SKM-1 (cell line): ENCODE measurements around the gene ARHGEF4.
"Not testable (repeated sequence)": the region's sequence is repeated elsewhere in the genome, so short reads cannot be mapped to it uniquely, and the experiment has no call there.

Experiments
- DNase-seq: peaks from one replicate; lab custom pipeline; 2025; ENCODE audit not compliant: unreplicated experiment; lab: John Stamatoyannopoulos, UW

ARHGEF4 gene

GRCh38 chr2:130882111-130882690 lies 45.5 kb downstream of the ARHGEF4 start:
- no peak for DNase-seq

DNA sequence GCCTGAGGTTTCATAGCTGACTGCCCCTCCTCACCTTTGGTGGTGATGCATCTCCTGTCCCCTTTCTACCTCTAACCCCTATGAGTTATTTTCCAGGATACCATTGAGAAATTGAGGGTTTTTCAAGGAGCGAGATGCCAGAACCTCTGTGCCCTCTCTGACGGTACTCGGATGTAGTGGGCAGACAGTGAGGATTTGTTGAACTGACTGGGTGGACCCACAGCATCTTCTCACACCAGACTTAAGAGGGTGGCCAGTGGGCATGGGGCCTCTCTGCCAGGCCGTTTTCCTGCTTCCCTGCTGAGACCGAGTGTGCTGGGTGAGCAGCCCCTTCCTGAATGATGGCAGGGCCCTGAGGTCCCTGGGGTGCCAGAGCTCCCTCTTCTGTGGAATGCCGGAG lies 46.3 kb downstream of the ARHGEF4 start:
- no peak for DNase-seq

DNA sequence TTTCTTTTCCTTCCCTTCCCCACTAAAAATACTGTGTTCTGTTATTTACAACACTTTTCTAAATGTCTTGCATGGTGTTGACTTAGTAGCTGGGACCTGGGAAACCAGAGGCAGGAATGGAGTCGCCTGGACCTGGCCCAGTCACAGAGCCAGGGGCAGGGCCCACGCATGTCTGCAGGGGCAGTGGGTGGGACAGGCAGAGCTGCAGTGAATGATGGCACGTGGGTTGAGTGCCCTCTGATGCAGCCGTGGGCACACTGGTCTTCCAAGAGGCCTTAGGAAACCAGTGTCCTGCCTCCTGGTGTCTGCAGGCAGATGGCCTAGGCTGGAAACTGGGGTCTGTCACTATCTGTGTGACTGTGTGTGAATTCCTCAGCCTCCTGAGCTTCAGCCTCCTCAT lies 46.8 kb downstream of the ARHGEF4 start:
- no peak for DNase-seq

DNA sequence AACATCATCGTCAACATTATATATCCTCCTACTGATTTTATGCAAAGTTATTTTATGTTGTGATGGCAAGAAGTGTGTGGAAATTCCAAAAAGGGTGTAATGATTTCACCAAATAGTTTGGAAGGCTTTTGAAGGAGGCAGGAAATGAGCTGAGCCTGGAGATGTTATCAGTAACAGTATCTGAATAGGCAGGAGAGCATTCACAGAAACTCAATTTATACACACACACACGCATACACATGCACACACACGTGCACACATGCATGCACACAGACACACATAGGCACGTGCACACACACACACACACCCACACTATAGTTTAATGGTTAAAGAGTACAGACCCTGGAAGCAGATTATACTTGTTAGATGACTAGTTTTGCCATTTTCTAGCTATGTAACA lies 47.3 kb downstream of the ARHGEF4 start:
- no peak for DNase-seq

- no peak for DNase-seq
These were observed 47.8 kb downstream of the ARHGEF4 start for GRCh38 chr2:130884503-130884902.

DNA sequence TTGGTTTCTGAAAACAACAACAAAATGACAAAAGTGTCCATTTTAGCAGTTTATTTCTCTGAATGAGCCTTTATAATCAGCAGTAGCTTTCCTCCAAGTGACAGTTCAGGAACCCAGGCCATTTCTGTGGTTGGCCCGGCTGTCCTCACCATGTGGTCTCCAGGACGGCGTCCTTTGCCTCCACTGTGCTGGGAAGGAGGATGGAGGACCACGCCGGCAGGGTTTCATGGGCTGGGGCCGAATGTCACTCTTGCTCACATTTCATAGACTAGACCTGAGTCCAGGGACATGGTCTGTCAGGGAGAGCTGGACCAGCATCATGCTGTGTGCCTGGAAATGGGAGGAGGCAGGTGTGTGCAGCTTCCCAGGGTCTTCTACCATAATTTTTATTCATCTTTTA lies 50.9 kb downstream of the ARHGEF4 start:
- no peak for DNase-seq

- DNase-seq, result no peak
These were observed 54.4 kb downstream of the ARHGEF4 start for GRCh38 chr2:130890941-130891669.

- no peak for DNase-seq
These were observed 55.3 kb downstream of the ARHGEF4 start for GRCh38 chr2:130891966-130892365.

- no peak for DNase-seq
These were observed 56.4 kb downstream of the ARHGEF4 start for GRCh38 chr2:130892793-130893785.

GRCh38 chr2:130894326-130894942 lies 57.7 kb downstream of the ARHGEF4 start:
- no peak for DNase-seq

- DNase-seq, result no peak
These were observed 60.1 kb downstream of the ARHGEF4 start for GRCh38 chr2:130896813-130897212.

- DNase-seq, result no peak
These were observed 61.8 kb downstream of the ARHGEF4 start for GRCh38 chr2:130898553-130898952.

GRCh38 chr2:130899306-130899705 lies 62.6 kb downstream of the ARHGEF4 start:
- DNase-seq, result no peak

DNA sequence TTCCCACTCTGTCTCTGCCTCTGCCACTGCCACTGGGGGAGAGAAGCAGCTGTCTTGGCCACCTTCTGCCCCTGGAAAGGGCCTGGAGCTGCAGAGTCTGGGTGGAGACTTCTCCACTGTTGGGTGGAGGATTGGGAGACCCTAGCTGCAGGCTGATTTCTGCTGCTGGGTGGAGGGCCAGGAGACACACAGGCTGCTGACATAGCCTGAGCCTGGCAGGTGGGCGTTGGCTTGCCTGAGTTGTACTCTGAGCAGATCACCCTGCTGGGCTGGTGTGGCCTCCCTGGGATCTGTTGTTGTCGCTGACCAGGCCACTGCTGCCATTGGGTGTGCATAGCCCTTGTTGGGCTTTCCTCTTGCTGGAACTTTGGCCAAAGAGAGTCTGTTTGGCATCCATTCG lies 64.3 kb downstream of the ARHGEF4 start:
- DNase-seq, result no peak

DNA sequence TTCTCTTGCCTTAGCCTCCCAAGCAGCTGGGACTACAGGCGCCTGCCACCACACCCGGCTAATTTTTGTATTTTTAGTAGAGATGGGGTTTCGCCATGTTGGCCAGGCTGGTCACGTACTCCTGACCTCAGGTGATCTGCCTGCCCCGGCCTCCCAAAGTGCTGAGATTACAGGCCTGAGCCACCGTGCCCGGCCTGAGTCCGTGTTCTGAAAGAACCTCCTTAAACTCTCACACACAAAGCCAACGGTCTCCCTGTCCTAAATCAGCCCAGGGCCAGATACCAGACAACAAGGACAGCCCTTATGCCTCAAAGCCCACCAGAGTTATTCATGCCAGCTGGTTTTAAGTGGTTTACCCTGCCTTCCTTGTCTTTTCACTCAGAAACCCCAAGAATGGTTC lies 64.9 kb downstream of the ARHGEF4 start:
- not testable (repeated sequence) for DNase-seq

DNA sequence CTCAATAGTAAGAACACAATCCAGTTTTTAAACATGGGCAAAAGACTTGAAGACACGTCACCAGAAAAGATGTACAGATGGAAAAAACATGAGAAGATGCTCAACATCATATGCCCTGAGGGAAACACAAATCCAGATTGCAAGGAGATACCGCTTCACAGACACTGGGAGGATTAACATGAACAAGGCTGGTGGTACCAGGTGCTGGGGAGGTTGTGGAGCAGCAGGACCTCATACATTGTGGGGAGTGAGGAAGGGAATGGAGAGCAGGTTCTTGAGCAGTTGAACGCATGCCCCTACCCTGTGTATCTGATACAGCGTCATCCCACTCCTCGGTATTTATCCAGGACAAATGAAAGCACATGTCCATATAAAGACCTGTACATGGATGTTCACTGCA lies 72.1 kb downstream of the ARHGEF4 start:
- no peak for DNase-seq

DNA sequence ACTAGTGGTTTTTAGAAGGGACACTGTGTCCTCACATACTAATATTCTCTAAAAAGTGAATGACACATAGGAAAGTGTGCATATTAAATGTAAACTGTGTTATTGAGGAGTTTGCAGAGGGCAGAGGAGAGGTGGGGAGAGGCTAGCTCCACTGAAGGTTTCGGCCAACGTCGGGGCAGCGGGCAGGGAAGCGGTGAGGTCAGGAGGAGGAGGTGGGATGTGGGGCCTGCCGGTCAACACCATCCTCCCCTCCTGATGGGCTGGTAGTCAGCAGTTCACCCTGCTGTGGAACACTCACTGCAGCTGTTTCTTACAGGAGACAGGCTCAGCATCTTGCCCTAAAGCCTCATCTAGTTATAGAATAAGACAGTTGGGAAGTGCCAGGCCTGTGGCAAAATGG lies 74.2 kb downstream of the ARHGEF4 start:
- DNase-seq, result no peak

DNA sequence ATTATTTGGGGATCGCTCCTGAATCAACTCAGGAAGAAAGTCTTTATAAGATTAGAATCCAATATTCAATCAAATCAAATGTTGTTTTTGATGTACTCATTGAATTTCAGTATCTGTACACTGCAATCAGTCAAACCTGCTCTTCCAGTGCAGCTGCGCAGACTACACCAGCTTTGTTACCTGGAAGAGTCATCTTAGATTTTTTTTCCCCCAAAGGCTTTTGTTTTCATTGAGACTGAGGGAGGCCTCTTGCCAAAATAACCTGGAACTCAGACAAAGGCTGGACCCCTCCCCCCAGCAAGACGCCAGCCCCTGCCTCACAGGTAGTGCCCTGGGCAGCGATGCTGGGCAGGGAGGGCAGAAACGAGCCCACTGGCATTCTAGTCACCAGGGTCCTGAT lies 74.8 kb downstream of the ARHGEF4 start:
- DNase-seq, result no peak

GRCh38 chr2:130911996-130912395 lies 75.3 kb downstream of the ARHGEF4 start:
- no peak for DNase-seq

DNA sequence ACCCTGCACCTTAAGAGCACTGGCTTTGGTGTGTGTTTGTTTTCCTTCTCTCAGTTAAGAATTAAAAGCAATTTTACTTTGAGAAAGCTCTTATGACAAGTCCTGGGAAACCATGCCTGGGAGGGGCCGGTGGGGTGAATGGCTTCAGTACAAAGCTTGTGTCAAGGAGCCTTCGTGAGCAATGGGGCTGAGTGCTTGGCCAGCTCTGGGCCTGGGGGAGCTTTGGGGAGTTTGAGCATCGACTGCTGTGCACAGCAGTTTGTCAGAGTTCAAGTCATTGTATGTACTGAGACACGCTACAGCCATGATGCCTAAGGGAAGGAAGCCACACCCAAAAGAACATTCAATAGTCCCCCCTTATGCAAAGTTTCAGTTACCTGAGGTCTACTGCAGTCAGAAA lies 75.8 kb downstream of the ARHGEF4 start:
- no peak for DNase-seq

DNA sequence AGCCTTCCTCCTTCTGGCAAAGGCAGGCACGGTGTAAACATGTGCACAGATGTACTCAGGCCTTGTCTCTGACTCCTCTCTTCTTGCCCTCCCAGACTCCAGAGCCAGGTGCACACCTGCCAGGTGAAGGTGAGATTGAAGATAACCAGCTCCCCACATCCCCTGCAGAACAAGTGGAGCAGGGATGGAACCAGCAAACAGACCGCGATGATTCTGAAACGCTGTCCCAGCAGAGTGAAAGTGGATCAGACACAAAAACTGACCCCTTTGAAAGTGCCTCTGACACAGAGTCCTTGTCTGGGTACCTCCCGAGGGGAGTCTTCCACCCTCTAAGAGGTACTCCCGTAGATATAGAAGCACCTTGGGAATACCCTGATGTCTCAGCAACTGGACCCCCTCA lies 77.2 kb downstream of the ARHGEF4 start:
- no peak for DNase-seq
